HepG2 (cell line): ENCODE results near the gene ZNF282. TPM values are rescaled to one million over a fixed set of nuclear protein-coding genes. Genes with fewer than 3 reads are reported as not detected.

Experiments
- ATF7-NPFF ChIP-seq: sonication (generic); formaldehyde crosslinking; IDR thresholded peaks from 2 replicates; pipeline ENCODE4 v1.8.1; 2023; ENCODE audit warnings: mild to moderate bottlenecking, low read depth, missing genetic modification reagents, moderate library complexity
- BATF2 ChIP-seq: sonication (generic); formaldehyde crosslinking; IDR thresholded peaks from 2 replicates; pipeline ENCODE4 v1.8.0; 2022; ENCODE audit warnings: mild to moderate bottlenecking, missing genetic modification reagents, moderate library complexity
- BHLHE40 ChIP-seq: IDR thresholded peaks from 2 replicates; pipeline ENCODE4 v1.6.1; 2011; ENCODE audit warnings: low read length, improper control_type of control experiment
- DPF2 ChIP-seq: sonication (generic); formaldehyde crosslinking; IDR thresholded peaks from 2 replicates; pipeline ENCODE4 v1.4.0; 2020; ENCODE audit warnings: mild to moderate bottlenecking, low read depth, missing genetic modification reagents, borderline replicate concordance
- KLF9 ChIP-seq: IDR thresholded peaks from 2 replicates; pipeline ENCODE4 v1.6.1; 2016; ENCODE audit warnings: low read depth
- MAFK ChIP-seq, 2 experiments: IDR thresholded peaks in 1 of 2; conservative IDR thresholded peaks in 1 of 2; 2 replicates each; pipeline ENCODE4 v1.6.1; 2011; ENCODE audit warnings: improper control_type of control experiment in 2 of 2, low read length in 2 of 2
- MIER3 ChIP-seq: IDR thresholded peaks from 2 replicates; pipeline ENCODE4 v1.6.1; 2016; ENCODE audit warnings: missing compliant biosample characterization, borderline replicate concordance
- MZF1 ChIP-seq: sonication (generic); formaldehyde crosslinking; IDR thresholded peaks from 2 replicates; pipeline ENCODE4 v1.8.1; 2023; ENCODE audit warnings: mild to moderate bottlenecking, missing genetic modification reagents, borderline replicate concordance
- ONECUT2 ChIP-seq: sonication (generic); formaldehyde crosslinking; IDR thresholded peaks from 2 replicates; pipeline ENCODE4 v1.4.0; 2020; ENCODE audit warnings: missing genetic modification reagents
- PAF1 ChIP-seq: IDR thresholded peaks from 2 replicates; pipeline ENCODE4 v1.6.1; 2016; ENCODE audit warnings: missing genetic modification reagents, missing compliant biosample characterization
- RARA ChIP-seq: IDR thresholded peaks from 2 replicates; pipeline ENCODE4 v1.6.1; 2016; ENCODE audit warnings: missing genetic modification reagents, missing compliant biosample characterization
- SMAD3 ChIP-seq: sonication (generic); formaldehyde crosslinking; IDR thresholded peaks from 2 replicates; pipeline ENCODE4 v1.4.0; 2020; ENCODE audit warnings: missing genetic modification reagents
- SP4 ChIP-seq: sonication (generic); formaldehyde crosslinking; IDR thresholded peaks from 2 replicates; pipeline ENCODE4 v1.8.1; 2023; ENCODE audit warnings: mild to moderate bottlenecking, missing genetic modification reagents
- ZFP1 ChIP-seq: IDR thresholded peaks from 2 replicates; pipeline ENCODE4 v1.6.1; 2016
- ZFP41 ChIP-seq: sonication (generic); formaldehyde crosslinking; IDR thresholded peaks from 2 replicates; pipeline ENCODE4 v1.4.0; 2020; ENCODE audit warnings: mild to moderate bottlenecking, missing genetic modification reagents, borderline replicate concordance
- ZNF20 ChIP-seq: sonication (generic); formaldehyde crosslinking; IDR thresholded peaks from 2 replicates; pipeline ENCODE4 v1.4.0; 2020; ENCODE audit warnings: mild to moderate bottlenecking, moderate library complexity, missing genetic modification reagents
- ZNF614 ChIP-seq: IDR thresholded peaks from 2 replicates; pipeline ENCODE4 v1.6.1; 2018; ENCODE audit warnings: missing biosample characterization, missing genetic modification reagents, inconsistent platforms, borderline replicate concordance
- ZNF672 ChIP-seq: sonication (generic); formaldehyde crosslinking; IDR thresholded peaks from 2 replicates; pipeline ENCODE4 v1.8.1; 2022; ENCODE audit warnings: missing genetic modification reagents
- ZNF713 ChIP-seq: sonication (generic); formaldehyde crosslinking; IDR thresholded peaks from 2 replicates; pipeline ENCODE4 v1.4.0; 2020; ENCODE audit warnings: mild to moderate bottlenecking, missing genetic modification reagents
- ZNF773 ChIP-seq: sonication (generic); formaldehyde crosslinking; IDR thresholded peaks from 2 replicates; pipeline ENCODE4 v1.4.0; 2020; ENCODE audit warnings: missing genetic modification reagents, borderline replicate concordance
- polyA plus RNA-seq, 8 experiments: library from polyadenylated mRNA; depleted of rRNA in 3 of 8; stranded (reverse) in 7 of 8; unstranded in 1 of 8; fragments of >200 nt; fragmentation: Illumina TruSeq in 4 of 8; extraction: Trizol in 4 of 8; gene quantifications; 2 replicates each; pipeline versions ENCODE4 v1.2.1 to v1.2.3, GENCODE V29; 2011 to 2016; ENCODE audit warnings: low read depth in 4 of 8, missing spikeins in 1 of 8, mixed read lengths in 1 of 8; ENCODE audit not compliant: insufficient read depth in 1 of 8
- total RNA-seq, 5 experiments: library from RNA; depleted of rRNA; stranded (reverse); fragments of >200 nt; fragmentation: Illumina TruSeq; extraction: Trizol; gene quantifications; 2 replicates each; pipeline ENCODE4 v1.2.3, GENCODE V29; 2016; ENCODE audit warnings: low read depth in 1 of 5
- TF ChIP-seq, protein P1 (sequence below): IDR thresholded peaks from 2 replicates; pipeline ENCODE4 v1.6.1; 2016; ENCODE audit warnings: missing compliant biosample characterization, missing genetic modification reagents, borderline replicate concordance
- TF ChIP-seq, protein P2 (sequence below): IDR thresholded peaks from 2 replicates; pipeline ENCODE4 v1.6.1; 2016; ENCODE audit warnings: low read depth
- TF ChIP-seq, protein P3 (sequence below): sonication (generic); formaldehyde crosslinking; conservative IDR thresholded peaks from 2 replicates; pipeline ENCODE4 v1.5.0; 2020; ENCODE audit warnings: missing genetic modification reagents

The ZNF282 gene
- total and polyA plus RNA-seq, 2 of the 13 experiments (the other 11 are each of a cell fraction or from before 2014, with no cell fraction given), result 9.1 to 20.9 TPM

GRCh38 chr7:149239345-149240143 lies 44.2 kb downstream of the ZNF282 start, which contains the start of gene ZNF212 (continued):
- TF ChIP-seq MZF1 (CRISPR knock-in tag) (no peak), SMAD3 (peak; percentile 86), BHLHE40 (0 out of 2 replicates have a peak, but pooled peaks have one; percentile 15), ATF7-NPFF (CRISPR knock-in tag) (peak; percentile 93), BATF2 (CRISPR knock-in tag) (no peak), MAFK (conservative IDR thresholded peaks at IDR 0.05 in 1 of 2, IDR thresholded peaks at IDR 0.05 in 1 of 2; ENCODE audit: low read length in 2 of 2) (no peak), DPF2 (CRISPR knock-in tag) (no peak), ZNF713 (CRISPR knock-in tag) (no peak), ZNF672 (no peak), MIER3 (CRISPR knock-in tag) (peak; percentile 94; the same call in 1 of the 2 replicates), ZFP41 (CRISPR knock-in tag) (no peak), SP4 (CRISPR knock-in tag) (peak; percentile 77), PAF1 (no peak), ZNF614 (peak; percentile 76; the same call in 1 of the 2 replicates), ONECUT2 (CRISPR knock-in tag) (0 out of 2 replicates have a peak, but pooled peaks have one; percentile 14), KLF9 (CRISPR knock-in tag) (no peak), ZFP1 (CRISPR knock-in tag) (peak; percentile 85), ZNF20 (CRISPR knock-in tag) (no peak), RARA (CRISPR knock-in tag) (peak; percentile 60), ZNF773 (CRISPR knock-in tag) (peak; percentile 53; the same call in 1 of the 2 replicates)
- TF ChIP-seq, protein P1, sequence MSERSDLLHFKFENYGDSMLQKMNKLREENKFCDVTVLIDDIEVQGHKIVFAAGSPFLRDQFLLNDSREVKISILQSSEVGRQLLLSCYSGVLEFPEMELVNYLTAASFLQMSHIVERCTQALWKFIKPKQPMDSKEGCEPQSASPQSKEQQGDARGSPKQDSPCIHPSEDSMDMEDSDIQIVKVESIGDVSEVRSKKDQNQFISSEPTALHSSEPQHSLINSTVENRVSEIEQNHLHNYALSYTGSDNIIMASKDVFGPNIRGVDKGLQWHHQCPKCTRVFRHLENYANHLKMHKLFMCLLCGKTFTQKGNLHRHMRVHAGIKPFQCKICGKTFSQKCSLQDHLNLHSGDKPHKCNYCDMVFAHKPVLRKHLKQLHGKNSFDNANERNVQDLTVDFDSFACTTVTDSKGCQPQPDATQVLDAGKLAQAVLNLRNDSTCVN (CRISPR knock-in tag), result 0 out of 2 replicates have a peak, but pooled peaks have one; percentile 22
- TF ChIP-seq, protein P2, sequence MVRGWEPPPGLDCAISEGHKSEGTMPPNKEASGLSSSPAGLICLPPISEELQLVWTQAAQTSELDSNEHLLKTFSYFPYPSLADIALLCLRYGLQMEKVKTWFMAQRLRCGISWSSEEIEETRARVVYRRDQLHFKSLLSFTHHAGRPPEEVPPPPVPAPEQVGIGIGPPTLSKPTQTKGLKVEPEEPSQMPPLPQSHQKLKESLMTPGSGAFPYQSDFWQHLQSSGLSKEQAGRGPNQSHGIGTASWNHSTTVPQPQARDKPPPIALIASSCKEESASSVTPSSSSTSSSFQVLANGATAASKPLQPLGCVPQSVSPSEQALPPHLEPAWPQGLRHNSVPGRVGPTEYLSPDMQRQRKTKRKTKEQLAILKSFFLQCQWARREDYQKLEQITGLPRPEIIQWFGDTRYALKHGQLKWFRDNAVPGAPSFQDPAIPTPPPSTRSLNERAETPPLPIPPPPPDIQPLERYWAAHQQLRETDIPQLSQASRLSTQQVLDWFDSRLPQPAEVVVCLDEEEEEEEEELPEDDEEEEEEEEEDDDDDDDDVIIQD (CRISPR knock-in tag), result no peak
- TF ChIP-seq, protein P3, sequence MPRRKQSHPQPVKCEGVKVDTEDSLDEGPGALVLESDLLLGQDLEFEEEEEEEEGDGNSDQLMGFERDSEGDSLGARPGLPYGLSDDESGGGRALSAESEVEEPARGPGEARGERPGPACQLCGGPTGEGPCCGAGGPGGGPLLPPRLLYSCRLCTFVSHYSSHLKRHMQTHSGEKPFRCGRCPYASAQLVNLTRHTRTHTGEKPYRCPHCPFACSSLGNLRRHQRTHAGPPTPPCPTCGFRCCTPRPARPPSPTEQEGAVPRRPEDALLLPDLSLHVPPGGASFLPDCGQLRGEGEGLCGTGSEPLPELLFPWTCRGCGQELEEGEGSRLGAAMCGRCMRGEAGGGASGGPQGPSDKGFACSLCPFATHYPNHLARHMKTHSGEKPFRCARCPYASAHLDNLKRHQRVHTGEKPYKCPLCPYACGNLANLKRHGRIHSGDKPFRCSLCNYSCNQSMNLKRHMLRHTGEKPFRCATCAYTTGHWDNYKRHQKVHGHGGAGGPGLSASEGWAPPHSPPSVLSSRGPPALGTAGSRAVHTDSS (CRISPR knock-in tag), result no peak
